ENCODE results near the gene KRTAP4-5.
"Not testable (repeated sequence)": the region's sequence is repeated elsewhere in the genome, so short reads cannot be mapped to it uniquely, and the experiment has no call there.

The KRTAP4-5 gene

GRCh38 chr17:41147531-41148204, 2.0 kb downstream of the KRTAP4-5 start:
- DNase-seq (ENCODE audit: low read depth, low spot score), result no peak

GRCh38 chr17:41145261-41145660, 4.4 kb downstream of the KRTAP4-5 start:
- DNase-seq (ENCODE audit: low read depth, low spot score), result no peak

GRCh38 chr17:41144846-41145245, 4.8 kb downstream of the KRTAP4-5 start:
- no peak for DNase-seq (ENCODE audit: low read depth, low spot score)

GRCh38 chr17:41141361-41141760, 8.3 kb downstream of the KRTAP4-5 start:
- DNase-seq (ENCODE audit: low read depth, low spot score), result no peak

GRCh38 chr17:41140360-41141131, 9.1 kb downstream of the KRTAP4-5 start, which contains the start of gene KRTAP4-6:
Gene KRTAP4-6 (minus strand): TSS chr17:41140544. CDS start chr17:41140487, 57 bp downstream.
- DNase-seq (ENCODE audit: low read depth, low spot score), result no peak

- DNase-seq (ENCODE audit: low read depth, low spot score), result not testable (repeated sequence)
Observed at GRCh38 chr17:41139865-41140264, 9.8 kb downstream of the KRTAP4-5 start.

GRCh38 chr17:41133880-41134735, 15.5 kb downstream of the KRTAP4-5 start:
- no peak for DNase-seq (ENCODE audit: low read depth, low spot score)

- DNase-seq (ENCODE audit: low read depth, low spot score), result no peak
Observed at GRCh38 chr17:41131979-41132378, 17.6 kb downstream of the KRTAP4-5 start.

GRCh38 chr17:41127371-41127770, 22.3 kb downstream of the KRTAP4-5 start:
- DNase-seq (ENCODE audit: low read depth, low spot score), result no peak

GRCh38 chr17:41126412-41126811, 23.2 kb downstream of the KRTAP4-5 start:
- DNase-seq (ENCODE audit: low read depth, low spot score), result no peak

GRCh38 chr17:41125064-41125463, 24.6 kb downstream of the KRTAP4-5 start:
- DNase-seq (ENCODE audit: low read depth, low spot score), result no peak

- DNase-seq (ENCODE audit: low read depth, low spot score), result not testable (repeated sequence)
Observed at GRCh38 chr17:41123991-41124371, 25.6 kb downstream of the KRTAP4-5 start, which contains the start of gene KRTAP4-12. Gene KRTAP4-12 (minus strand): TSS chr17:41124182. CDS start chr17:41124122, 60 bp downstream.

- not testable (repeated sequence) for DNase-seq (ENCODE audit: low read depth, low spot score)
Observed at GRCh38 chr17:41123292-41123990, 26.2 kb downstream of the KRTAP4-5 start.

- no peak for DNase-seq (ENCODE audit: low read depth, low spot score)
Observed at GRCh38 chr17:41121742-41122141, 27.9 kb downstream of the KRTAP4-5 start.

- DNase-seq (ENCODE audit: low read depth, low spot score), result not testable (repeated sequence)
Observed at GRCh38 chr17:41119696-41120690, 29.6 kb downstream of the KRTAP4-5 start.

- no peak for DNase-seq (ENCODE audit: low read depth, low spot score)
Observed at GRCh38 chr17:41118721-41119120, 30.9 kb downstream of the KRTAP4-5 start.

- DNase-seq (ENCODE audit: low read depth, low spot score), result not testable (repeated sequence)
Observed at GRCh38 chr17:41117846-41118386, 31.7 kb downstream of the KRTAP4-5 start, which contains the start of gene KRTAP4-11. Gene KRTAP4-11 (minus strand): TSS chr17:41118373. CDS start chr17:41118315, 58 bp downstream.

GRCh38 chr17:41116297-41116696, 33.3 kb downstream of the KRTAP4-5 start:
- DNase-seq (ENCODE audit: low read depth, low spot score), result no peak

GRCh38 chr17:41111151-41111885, 38.3 kb downstream of the KRTAP4-5 start:
- DNase-seq (ENCODE audit: low read depth, low spot score), result no peak
